MM.1S (cell line): Measurements from ENCODE around the gene PDE6D.

ENCODE experiments used
- CTCF ChIP-seq: fragments of 300-600 bp; sonication (generic); IDR thresholded peaks from 2 replicates; pipeline ENCODE4 v1.5.1; 2016; ENCODE audit warnings: antibody characterized with exemption, low read length, mixed read lengths
- EZH2 ChIP-seq: fragments of 300-600 bp; sonication (generic); optimal IDR thresholded peaks from 2 replicates; pipeline ENCODE3; 2017; ENCODE audit warnings: low read depth, mild to moderate bottlenecking, antibody characterized with exemption, low read length, mixed read lengths
- EZH2phosphoT487 ChIP-seq: fragments of 300-600 bp; sonication (generic); IDR thresholded peaks from 2 replicates; pipeline ENCODE4 v1.6.1; 2018; ENCODE audit warnings: antibody characterized with exemption, low read length

- TF ChIP-seq CTCF (no peak), EZH2 (no peak), EZH2phosphoT487 (no peak)
These were observed 39.8 kb upstream of the PDE6D start for GRCh38 chr2:231820786-231821303.
